Activated naive CD4-positive, alpha-beta T cell (primary cell): Measurements from ENCODE around the gene AP3S2.
"Not testable (repeated sequence)": the region's sequence is repeated elsewhere in the genome, so short reads cannot be mapped to it uniquely, and the experiment has no call there.

ENCODE experiments used
- DNase-seq, 4 experiments: peaks; one replicate each; lab custom pipeline; 2025; lab: John Stamatoyannopoulos, UW

AP3S2 gene

DNA sequence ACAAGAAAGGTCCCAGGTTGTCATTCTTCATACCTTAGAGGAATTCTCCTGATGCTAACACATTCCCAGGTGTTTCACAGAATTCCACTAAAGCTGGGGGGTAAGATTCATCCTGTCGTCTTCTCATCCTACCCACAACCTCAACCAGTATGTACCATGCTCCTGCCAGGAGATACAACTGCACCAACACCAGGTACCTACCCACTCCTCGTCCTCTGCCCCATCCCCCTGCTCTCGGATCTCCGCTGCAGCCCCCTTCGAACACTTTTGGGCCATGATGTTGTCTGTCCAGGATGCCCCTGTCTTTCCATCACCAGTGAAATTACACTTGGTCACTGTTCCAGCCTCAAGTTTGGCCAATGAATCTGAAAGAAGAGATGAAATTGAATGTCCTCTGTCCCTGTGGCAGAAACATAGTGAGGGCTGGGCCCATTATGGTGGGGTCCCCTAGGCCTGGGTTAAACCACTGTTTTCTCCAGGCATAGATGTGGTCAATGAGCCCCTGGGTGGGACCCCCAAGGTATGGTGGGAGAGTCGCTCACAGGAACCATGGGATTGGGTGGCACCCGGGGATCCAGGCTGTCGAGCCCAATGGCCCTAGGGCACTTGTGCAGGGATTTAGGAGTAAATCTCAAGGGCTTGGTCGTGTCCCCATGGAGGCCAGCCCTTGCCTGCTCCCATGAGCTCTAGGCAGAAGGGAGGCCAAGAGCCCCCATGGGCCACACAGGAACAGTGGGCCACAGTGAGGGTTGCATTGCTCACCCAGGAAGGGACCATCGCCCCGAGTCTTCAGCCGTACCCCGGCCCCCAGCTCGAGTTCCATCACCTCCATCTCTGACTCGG, 9.4 kb upstream of the AP3S2 start:
- no peak for DNase-seq

GRCh38 chr15:89900849-89901248, 7.1 kb upstream of the AP3S2 start:
- DNase-seq: no peak

GRCh38 chr15:89899951-89900567, 6.3 kb upstream of the AP3S2 start:
- no peak for DNase-seq

GRCh38 chr15:89899295-89899945, 5.6 kb upstream of the AP3S2 start:
- no peak for DNase-seq

- peak in 2 of 4 experiments; percentile 14 to 17 for DNase-seq
These were observed 5.0 kb upstream of the AP3S2 start for GRCh38 chr15:89898614-89899294.

- no peak for DNase-seq
These were observed 4.4 kb upstream of the AP3S2 start for GRCh38 chr15:89898146-89898545.

DNA sequence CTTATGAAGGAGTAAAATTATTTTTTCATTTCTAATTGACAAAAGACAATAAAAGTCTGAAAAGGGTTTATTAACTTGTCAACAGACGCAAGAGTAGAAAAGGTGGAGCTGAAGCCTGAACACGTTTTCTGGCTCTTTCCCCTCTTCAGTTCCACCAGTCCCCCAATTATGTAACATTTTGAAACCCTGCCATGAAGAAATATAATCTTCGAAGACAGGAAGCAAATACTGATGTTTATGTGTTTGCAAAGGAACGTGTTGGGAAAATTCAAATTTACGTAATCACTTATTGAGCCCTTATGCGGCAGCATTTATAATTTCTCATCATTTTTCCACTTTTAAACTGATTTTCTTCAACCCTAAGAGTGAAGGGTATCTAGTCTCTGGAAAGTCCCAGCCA, 767 bp downstream of the AP3S2 start:
- no peak for DNase-seq

- DNase-seq: no peak
These were observed 5.5 kb downstream of the AP3S2 start for GRCh38 chr15:89888214-89888804.

DNA sequence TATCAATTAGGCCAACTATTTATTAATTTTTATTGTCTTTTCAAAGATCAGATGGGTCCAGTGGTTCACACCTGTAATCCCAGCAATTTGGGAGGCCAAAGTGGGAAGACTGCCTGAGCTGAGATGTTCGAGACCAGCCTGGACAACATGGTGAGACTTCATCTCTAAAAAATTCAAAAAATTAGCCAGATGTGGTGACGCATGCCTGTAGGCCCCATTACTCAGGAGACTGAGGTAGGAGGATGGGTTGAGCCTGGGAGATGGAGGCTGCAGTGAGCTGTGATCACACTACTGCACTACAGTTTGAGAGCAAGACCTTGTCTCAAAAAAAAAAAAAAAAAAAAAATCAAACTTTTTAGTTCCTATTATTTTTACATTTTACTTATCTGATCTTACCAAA, 8.2 kb downstream of the AP3S2 start:
- no peak for DNase-seq

DNA sequence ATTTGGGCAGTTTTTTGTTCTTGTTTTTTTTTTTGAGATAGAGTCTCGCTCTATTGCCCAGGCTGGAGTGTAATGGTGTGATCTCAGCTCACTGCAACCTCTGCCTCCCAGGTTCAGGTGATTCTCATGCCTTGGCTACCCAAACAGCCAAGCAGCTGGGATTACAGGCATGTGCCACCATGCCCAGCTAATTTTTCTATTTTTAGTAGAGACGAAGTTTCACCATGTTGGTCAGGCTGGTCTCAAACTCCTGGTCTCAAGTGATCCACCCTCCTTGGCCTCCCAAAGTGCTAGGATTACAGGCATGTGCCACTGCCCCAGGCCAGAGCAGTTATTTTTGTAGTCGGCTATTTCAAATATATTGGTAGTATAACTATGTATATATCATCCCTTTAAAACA, 8.6 kb downstream of the AP3S2 start:
- not testable (repeated sequence) for DNase-seq

- DNase-seq: no peak
These were observed 10.3 kb downstream of the AP3S2 start for GRCh38 chr15:89883518-89883917.

DNA sequence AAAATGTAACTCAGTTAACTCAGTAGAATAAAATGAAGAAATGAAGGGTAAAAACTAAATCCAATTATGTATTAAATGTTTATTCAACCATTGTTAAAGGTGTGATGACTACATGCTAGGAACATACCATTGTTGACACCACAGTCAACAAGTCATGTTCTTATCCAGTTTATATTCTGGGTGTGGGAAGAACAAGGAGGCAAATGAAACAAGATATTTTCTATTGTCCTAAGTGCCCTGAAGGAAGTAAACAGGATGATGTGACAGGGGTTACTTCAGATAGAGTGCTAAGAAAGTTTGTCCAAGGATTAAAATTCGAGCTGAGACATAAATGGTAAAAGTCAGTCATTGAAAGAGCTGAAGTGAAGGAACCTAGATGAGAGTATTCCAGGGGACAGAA, 13.1 kb downstream of the AP3S2 start:
- DNase-seq: no peak

GRCh38 chr15:89878323-89878722, 15.5 kb downstream of the AP3S2 start:
- no peak for DNase-seq

- no peak for DNase-seq
These were observed 16.7 kb downstream of the AP3S2 start for GRCh38 chr15:89877083-89877425.

DNA sequence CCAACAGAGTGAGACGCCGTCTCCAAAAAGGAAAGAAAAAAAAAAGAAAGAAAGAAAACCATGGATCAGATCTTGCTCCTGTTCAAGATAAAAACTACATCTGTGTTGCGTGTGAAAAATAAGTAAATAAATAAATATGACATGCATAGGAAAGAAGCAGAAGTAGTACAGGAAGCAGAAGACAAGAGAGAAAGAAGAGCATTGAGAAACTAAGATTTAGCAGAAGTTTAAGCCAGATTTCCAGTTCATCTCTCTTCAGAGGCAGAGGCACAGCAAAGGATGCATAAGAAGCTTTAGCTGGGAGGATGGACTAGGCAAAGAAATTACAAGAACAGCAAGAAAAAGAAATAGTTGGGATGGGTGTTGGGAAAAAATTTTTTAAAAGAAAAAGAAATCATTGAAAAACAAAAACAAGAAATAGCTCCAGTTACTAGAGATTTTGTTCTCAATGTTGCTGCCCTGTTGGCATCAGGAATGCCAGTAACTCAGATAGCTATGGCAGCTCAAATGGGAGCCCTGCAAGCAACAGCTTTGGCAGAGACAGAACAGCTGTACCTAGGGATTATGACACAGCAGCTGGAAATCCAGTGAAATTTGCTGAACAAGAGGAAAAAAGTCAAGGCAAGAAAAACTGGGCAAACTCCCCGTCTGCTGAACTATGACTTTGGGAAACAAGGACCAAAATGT, 17.3 kb downstream of the AP3S2 start:
- no peak for DNase-seq

- no peak for DNase-seq
These were observed 18.1 kb downstream of the AP3S2 start for GRCh38 chr15:89875741-89876140.

DNA sequence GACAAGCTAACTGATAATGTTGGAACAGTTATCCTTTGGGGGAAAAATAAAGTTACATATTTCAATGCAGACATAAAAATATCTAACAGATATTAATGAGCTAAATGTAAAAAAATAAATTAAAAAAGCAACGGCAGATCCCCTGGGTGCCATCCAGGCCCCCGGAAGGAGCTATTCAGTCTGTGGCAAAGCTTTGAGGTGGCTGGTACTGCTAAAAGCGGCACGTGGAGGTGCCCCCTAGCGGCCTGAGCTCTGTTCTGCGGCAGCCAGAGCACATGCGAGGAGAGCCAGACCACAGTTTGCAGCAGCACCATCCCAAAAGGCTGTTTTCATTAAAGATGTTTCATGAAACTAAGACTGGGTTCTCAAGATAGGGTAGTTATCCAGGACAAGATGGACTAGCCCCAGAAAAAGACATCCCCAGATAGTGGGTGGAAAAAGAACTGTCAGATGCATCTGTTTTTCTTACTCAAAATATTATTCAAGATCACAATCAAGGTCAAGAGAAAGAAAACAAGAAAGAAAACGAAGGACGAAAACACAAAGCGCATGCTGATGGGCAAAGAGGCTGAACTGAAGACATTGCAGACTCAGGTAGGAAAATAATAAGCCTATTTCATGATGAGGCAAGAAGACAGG, 18.7 kb downstream of the AP3S2 start:
- peak; percentile 39 to 79 (median 56) for DNase-seq

DNA sequence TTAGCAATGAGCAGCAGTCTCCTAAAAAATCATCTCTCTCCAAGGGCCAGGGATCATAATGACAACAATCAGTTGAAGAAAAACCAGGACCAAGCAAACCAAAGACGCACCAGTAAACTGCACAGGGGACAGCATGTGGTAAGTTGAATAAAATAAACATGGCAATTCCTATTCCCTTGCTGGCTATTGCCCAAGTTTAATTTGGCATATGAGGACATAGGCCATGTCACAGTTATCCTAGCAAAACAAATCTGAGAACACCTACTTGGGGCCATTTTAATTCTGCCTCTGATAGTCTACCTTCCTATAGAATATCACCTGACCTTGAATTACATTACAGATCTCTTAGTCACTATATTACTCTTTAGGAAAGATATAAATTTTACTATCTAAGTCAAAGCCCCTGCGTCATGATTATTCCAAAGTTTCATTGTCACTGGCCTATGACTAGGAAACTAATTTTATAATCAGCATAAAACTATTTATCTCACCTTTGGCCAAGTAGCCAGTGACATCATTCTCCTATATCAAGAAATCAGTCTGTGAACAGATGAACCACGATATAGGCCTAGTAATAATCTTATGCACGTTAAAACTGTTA, 23.0 kb downstream of the AP3S2 start:
- DNase-seq: no peak

DNA sequence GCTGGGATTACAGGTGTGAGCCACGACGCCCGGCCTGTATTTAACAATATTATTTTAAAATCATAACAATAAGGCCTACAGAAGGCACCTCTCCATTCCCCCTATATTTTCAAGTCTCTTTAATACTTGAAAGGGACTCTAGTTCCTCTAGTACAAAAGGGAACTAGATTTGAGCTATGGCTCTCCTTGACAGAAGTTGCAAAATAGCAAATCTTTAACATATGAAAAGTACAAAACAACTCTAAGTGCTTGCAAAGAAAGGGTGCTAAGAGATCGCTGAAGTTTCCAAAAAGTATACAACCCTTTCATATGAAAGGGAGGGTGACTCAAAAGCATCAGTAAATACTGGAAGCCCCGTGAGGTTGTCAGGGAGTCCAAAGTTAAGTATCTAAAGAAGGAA, 23.8 kb downstream of the AP3S2 start:
- DNase-seq: no peak

DNA sequence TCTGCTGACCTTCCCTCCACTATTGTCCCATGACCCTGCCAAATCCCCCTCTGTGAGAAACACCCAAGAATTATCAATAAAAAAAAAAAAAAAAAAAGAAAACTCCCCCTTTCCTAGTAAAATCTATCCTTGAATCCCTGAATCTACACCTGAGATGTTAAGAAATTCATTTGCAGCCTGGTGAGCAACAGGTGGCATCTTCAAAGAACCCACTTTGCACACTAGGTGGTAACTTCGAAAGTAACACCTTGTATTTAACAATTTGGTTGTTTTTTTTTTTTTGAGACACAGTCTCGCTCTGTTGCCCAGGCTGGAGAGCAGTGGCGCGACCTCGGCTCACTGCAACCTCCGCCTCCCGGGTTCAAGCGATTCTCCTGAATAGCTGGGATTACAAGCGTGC, 24.3 kb downstream of the AP3S2 start:
- not testable (repeated sequence) for DNase-seq
